Activated CD4-positive, alpha-beta T cell treated with anti-CD3 and anti-CD28 coated beads for 36 hours (primary cell): ENCODE measurements around the gene NTM. TPM values are rescaled to one million over a fixed set of nuclear protein-coding genes. Genes with fewer than 3 reads are reported as not detected.
"Not testable (repeated sequence)": the region's sequence is repeated elsewhere in the genome, so short reads cannot be mapped to it uniquely, and the experiment has no call there.

ENCODE experiments used
- ATAC-seq: fragments of 200-7000 bp; cut with Tn5 transposase; one replicate; pipeline ENCODE4 v1.10.0; 2021; ENCODE audit warnings: mild to moderate bottlenecking, moderate library complexity
- CTCF ChIA-PET: fragments of 350-600 bp; sonication (Branson Sonifier 250); formaldehyde crosslinking; loops from one replicate; lab custom pipeline; 2021; ENCODE audit warnings: antibody characterized with exemption; lab: Charles Lee
- POLR2A ChIA-PET: fragments of 350-600 bp; sonication (Branson Sonifier 250); formaldehyde crosslinking; loops from one replicate; lab custom pipeline; 2021; ENCODE audit warnings: antibody characterized with exemption, inconsistent platforms; lab: Charles Lee
- DNase-seq: peaks from one replicate; pipeline ENCODE4 v3.0.0-alpha.2; 2020
- H3K27ac Mint-ChIP-seq: one replicate; pipeline ENCODE4 v1.8.0; 2021; ENCODE audit warnings: mixed read lengths
- H3K27me3 Mint-ChIP-seq: one replicate; pipeline ENCODE4 v1.8.0; 2021; ENCODE audit warnings: mixed read lengths
- H3K36me3 Mint-ChIP-seq: one replicate; pipeline ENCODE4 v1.8.0; 2021; ENCODE audit warnings: low read depth, mixed read lengths
- H3K4me1 Mint-ChIP-seq: one replicate; pipeline ENCODE4 v1.8.0; 2021; ENCODE audit warnings: mixed read lengths
- H3K4me3 Mint-ChIP-seq: one replicate; pipeline ENCODE4 v1.8.0; 2021; ENCODE audit warnings: mild to moderate bottlenecking, moderate library complexity, mixed read lengths
- H3K9me3 Mint-ChIP-seq: one replicate; pipeline ENCODE4 v1.8.0; 2021; ENCODE audit warnings: low read depth, mixed read lengths
- intact Hi-C, 2 experiments: fragments of 100-400 bp; cut with DNase I in 1 of 2; cut with micrococcal nuclease in 1 of 2; formaldehyde crosslinking; loops; one replicate each; pipeline versions ENCODE4 v1.14.2 to v1.15.1; 2022 to 2024; cut with DNase I, micrococcal nuclease
- total RNA-seq, 2 experiments: library from RNA; stranded (reverse); gene quantifications; one replicate each; pipeline ENCODE4 v1.2.3, GENCODE V29; 2021

Gene NTM
- total RNA-seq: not detected

DNA sequence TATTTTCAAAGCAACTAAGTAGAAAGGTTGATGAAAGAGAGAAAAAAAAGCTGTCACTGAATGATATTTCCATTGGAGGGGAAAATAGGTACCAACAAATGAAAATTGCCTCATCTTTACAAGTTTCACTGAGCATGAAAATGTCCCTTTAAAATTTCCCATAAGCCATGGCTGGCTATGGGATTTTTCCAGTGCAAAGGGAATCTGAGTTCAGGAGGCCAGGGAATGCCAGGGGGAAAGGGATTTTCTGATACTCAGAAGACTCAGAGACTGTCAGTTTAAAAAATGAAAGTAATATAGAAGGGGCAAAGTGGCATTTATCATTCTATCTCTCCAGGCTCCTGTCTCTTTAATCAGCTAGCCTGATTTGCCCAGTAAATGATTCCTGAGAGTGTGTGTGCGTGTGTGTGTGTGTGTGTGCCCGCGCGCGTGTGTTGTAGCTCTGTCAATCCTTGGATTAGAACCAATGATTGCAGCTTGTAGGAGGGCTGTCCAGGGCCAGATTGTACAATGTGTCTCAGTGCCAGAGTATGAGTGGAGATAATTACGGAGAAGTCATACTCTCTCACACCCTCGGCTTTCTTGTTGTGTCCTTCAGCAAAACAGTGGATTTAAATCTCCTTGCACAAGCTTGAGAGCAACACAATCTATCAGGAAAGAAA, at the start of gene NTM:
Gene NTM (plus strand): TSS at position 526 of the 662 bp plus-strand sequence.
- Mint-ChIP-seq H3K4me3 (no peak within 1 kb of the TSS), H3K36me3 (no peaks in the 10 kb centered on the region), H3K27ac (no peak within 1 kb of the TSS), H3K9me3 (peaks cover 2% of the 10 kb centered on the region), H3K27me3 (peaks cover 10% of the 10 kb centered on the region), H3K4me1 (no peaks in the 10 kb centered on the region)
- no peak for DNase-seq
- POLR2A ChIA-PET: no interaction called here
- CTCF ChIA-PET: no interaction called here
- no peak for ATAC-seq
- intact Hi-C loops: no loop called here

DNA sequence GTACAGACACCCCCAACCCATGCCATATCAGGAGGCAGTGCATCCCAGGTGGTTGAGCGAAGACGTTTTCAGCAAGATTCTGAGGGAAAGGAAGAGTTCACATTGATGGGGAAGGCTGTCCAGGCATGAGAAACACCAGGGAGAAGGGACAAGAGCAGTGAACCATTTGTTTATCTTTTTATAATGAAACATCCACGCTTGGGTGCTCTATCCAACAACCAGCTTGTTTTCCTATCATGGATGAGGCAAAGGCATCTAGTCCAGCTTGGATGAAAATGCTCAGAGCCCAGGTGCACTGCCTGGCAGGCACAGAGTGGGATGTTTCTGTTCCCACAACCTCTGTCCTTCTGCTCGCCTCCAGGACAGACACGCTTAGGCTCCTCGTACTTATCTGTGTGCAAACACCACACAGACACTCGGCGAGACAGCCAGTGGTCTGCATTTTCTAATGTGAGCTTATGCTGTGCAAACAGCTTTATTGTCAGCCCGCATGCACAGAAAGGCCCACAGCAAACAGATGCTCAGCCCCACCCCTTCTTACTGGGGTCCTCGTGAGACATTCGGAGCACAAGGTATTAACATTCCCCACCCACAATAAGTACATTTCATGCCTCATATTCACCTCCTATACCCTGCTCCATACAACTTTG, 45.4 kb upstream of the NTM start:
- Mint-ChIP-seq H3K27ac (no peak overlapping the region), H3K9me3 (no peaks in the 10 kb centered on the region), H3K4me1 (no peaks in the 10 kb centered on the region), H3K27me3 (no peaks in the 10 kb centered on the region), H3K36me3 (no peaks in the 10 kb centered on the region), H3K4me3 (no peak overlapping the region)
- intact Hi-C loops: no loop called here
- ChIA-PET POLR2A (no interaction called here), CTCF (no interaction called here)
- ATAC-seq (no peak), DNase-seq (no peak)

DNA sequence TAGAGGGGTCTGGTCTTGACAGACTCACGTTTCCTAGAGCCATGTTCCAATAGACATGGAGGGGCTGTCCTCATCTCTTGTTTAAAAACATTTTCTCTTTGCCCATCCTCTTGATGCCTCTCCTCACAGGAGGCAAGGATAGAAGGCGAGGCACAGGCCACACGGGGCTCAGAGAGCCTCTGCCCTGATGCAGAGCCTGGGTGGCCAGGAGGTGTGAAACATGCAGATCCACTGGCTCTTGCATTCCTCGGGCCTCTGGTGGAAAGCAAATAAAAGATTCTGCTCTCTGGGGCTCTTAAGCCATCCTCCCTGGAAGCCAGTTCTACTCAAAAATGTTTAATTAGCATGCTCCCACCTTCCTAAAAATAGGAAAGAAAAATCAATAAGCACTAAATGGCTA, 43.6 kb upstream of the NTM start:
- H3K9me3 Mint-ChIP-seq: no peaks in the 10 kb centered on the region
- no peaks in the 10 kb centered on the region for H3K36me3 Mint-ChIP-seq
- ATAC-seq (no peak), DNase-seq (no peak)
- no peak overlapping the region for H3K27ac Mint-ChIP-seq
- ChIA-PET CTCF (no interaction called here), POLR2A (no interaction called here)
- no peak overlapping the region for H3K4me3 Mint-ChIP-seq
- H3K4me1 Mint-ChIP-seq: no peaks in the 10 kb centered on the region
- H3K27me3 Mint-ChIP-seq: no peaks in the 10 kb centered on the region
- intact Hi-C loops: no loop called here

DNA sequence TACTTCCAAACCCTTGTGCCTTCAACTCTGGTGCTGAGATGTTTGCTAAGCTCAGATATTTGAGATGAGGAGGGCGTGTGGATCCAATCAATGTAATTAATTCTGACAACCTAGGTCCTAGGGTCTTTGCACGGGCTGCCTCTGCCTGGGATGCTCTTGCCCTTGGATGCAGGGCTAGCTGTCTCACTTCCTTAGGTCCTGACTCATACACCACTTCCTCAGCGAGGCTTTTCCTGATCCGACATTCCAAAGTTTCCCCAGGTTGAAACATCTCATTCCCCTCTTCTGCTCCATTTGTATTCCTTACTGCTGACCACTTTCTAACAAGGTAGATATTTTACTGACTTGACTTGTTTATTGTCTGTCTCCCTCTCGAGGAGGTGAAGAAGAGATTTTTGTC, 43.0 kb upstream of the NTM start:
- CTCF ChIA-PET: no interaction called here
- ATAC-seq: no peak
- POLR2A ChIA-PET: no interaction called here
- no peak overlapping the region for H3K27ac Mint-ChIP-seq
- no peaks in the 10 kb centered on the region for H3K4me1 Mint-ChIP-seq
- H3K27me3 Mint-ChIP-seq: no peaks in the 10 kb centered on the region
- intact Hi-C loops: no loop called here
- DNase-seq: no peak
- no peak overlapping the region for H3K4me3 Mint-ChIP-seq
- H3K36me3 Mint-ChIP-seq: no peaks in the 10 kb centered on the region
- H3K9me3 Mint-ChIP-seq: no peaks in the 10 kb centered on the region

DNA sequence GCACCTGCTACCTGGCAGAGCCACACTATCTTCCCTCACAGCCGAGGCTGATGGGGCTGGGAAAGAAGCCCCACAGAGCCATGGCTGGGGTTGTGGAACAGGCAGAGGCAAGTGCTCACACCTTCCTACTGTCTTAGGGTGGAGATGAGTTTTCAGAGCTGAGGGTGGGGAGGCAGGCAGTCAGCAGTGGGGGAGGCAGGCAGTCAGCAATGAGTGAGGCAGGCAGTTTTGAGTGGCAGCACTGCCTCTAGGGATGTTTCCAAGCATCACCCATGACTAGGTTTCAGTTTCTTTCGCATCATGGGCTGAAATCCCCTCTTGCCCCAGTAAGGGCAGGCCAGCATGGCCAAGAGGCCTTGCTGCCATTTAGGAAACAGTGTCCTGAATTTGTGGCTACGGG, 41.6 kb upstream of the NTM start:
- Mint-ChIP-seq H3K9me3 (no peaks in the 10 kb centered on the region), H3K4me1 (no peaks in the 10 kb centered on the region), H3K27ac (no peak overlapping the region), H3K27me3 (no peaks in the 10 kb centered on the region), H3K36me3 (no peaks in the 10 kb centered on the region), H3K4me3 (no peak overlapping the region)
- CTCF ChIA-PET: interaction anchor here (0.6 kb wide), 1 partner anchor 276 kb away, joined by 3 read pairs; no protein-coding TSS in a partner anchor
- DNase-seq: no peak
- POLR2A ChIA-PET: no interaction called here
- intact Hi-C loops: no loop called here
- ATAC-seq: no peak

DNA sequence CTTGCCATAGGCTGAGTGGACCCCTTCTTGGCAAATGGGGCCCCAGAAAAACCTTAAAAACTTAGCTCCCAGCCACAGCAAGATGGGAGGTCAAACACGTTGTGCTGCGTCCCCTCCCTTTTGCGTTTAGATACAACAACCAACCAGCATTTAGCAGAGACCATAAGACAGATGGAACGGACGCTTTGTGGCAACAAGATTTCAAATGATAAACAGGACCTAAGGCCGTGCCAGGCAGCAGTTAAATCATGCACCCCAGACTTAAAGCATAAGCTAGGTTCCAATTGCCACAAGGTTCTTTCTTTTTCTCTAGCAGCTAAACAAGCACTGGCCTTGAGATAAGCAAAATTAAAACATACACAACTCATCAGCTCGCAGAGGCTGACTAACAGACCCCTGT, 39.4 kb upstream of the NTM start:
- intact Hi-C loops: no loop called here
- ChIA-PET POLR2A (no interaction called here), CTCF (interaction anchor here (0.7 kb wide), 1 partner anchor 1663 kb away, joined by 3 read pairs; no protein-coding TSS in a partner anchor)
- Mint-ChIP-seq H3K27me3 (no peaks in the 10 kb centered on the region), H3K36me3 (no peaks in the 10 kb centered on the region), H3K4me3 (no peak overlapping the region), H3K4me1 (no peaks in the 10 kb centered on the region), H3K9me3 (no peaks in the 10 kb centered on the region), H3K27ac (no peak overlapping the region)
- DNase-seq (no peak), ATAC-seq (no peak)

DNA sequence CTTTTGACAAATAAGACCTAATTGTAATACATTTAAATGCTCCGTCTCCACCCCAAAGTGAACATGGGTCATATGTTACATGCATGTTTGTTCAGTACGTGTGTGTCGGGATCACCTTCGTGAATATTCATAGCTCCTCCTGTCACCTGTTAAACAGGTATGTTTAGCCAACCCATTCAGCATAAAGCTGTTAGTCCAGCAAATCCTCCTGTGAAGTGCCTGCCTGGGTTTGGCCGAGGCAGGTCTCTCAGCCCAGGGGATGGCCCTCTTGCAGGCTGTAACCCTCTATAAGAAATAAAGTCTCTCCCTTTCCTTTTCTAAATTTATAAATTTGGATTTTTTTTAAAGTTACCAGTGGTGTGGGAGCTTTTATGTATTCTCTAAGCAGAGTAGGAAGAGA, 38.9 kb upstream of the NTM start:
- Mint-ChIP-seq H3K4me1 (no peaks in the 10 kb centered on the region), H3K27ac (no peak overlapping the region), H3K4me3 (no peak overlapping the region), H3K27me3 (no peaks in the 10 kb centered on the region), H3K9me3 (no peaks in the 10 kb centered on the region), H3K36me3 (no peaks in the 10 kb centered on the region)
- ChIA-PET POLR2A (no interaction called here), CTCF (no interaction called here)
- intact Hi-C loops: no loop called here
- ATAC-seq (no peak), DNase-seq (no peak)

DNA sequence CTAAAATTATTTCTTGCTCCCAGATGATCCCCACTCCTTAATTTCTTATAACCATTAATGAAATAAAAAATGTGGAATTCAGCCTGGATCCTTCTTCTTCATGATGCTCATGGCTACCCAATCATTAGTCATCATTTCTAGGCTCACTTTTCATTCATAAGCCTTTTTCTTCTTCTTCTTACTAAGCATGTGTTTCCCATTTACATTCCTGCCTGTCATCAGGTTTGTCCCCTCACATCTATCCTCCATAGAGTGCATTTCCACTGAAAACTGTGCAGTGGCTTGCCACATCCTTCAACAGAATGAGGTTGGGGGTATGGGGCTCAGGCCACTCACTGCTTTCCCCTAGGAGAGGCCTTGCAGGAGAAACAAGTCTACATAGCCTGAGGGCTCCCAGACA, 35.8 kb upstream of the NTM start:
- ChIA-PET POLR2A (no interaction called here), CTCF (no interaction called here)
- no peak for ATAC-seq
- no peak for DNase-seq
- no peak overlapping the region for H3K4me3 Mint-ChIP-seq
- intact Hi-C loops: no loop called here
- no peaks in the 10 kb centered on the region for H3K9me3 Mint-ChIP-seq
- H3K4me1 Mint-ChIP-seq: no peaks in the 10 kb centered on the region
- no peaks in the 10 kb centered on the region for H3K36me3 Mint-ChIP-seq
- no peak overlapping the region for H3K27ac Mint-ChIP-seq
- no peaks in the 10 kb centered on the region for H3K27me3 Mint-ChIP-seq

DNA sequence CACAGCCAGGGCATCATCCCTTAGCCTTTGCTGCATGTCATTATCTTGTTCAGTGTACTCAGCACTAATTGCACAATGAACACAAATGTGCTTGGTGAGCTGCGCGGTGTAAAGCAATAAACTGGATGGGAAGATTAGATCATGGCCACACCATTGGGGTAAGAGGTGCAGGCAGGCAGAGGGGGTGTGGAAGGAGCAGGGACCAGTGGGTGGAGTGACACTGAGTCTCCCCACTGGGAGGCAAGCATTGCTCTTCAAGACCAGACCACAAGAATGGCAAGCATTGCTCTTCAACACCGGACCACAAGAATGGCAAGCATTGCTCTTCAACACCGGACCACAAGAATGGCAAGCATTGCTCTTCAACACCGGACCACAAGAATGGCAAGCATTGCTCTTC, 28.5 kb upstream of the NTM start:
- ATAC-seq, H3K36me3 Mint-ChIP-seq, H3K27me3 Mint-ChIP-seq, H3K4me1 Mint-ChIP-seq, POLR2A ChIA-PET, H3K9me3 Mint-ChIP-seq, H3K4me3 Mint-ChIP-seq, CTCF ChIA-PET, intact Hi-C loops, H3K27ac Mint-ChIP-seq, DNase-seq: not testable (repeated sequence)

DNA sequence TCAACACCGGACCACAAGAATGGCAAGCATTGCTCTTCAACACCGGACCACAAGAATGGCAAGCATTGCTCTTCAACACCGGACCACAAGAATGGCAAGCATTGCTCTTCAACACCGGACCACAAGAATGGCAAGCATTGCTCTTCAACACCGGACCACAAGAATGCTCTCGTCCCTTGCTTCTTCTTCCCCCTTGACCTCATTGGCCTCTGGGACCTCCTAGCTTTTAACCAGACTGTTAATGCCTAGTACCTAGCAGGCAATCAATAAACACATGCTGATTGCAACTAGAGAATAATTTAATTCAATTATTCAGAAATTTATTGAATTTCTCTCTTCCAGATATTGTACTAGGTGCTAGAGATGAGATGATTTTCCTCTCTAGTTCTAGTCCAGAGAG, 28.0 kb upstream of the NTM start:
- H3K4me1 Mint-ChIP-seq, POLR2A ChIA-PET, H3K27me3 Mint-ChIP-seq, ATAC-seq, H3K36me3 Mint-ChIP-seq, H3K4me3 Mint-ChIP-seq, intact Hi-C loops, CTCF ChIA-PET, H3K27ac Mint-ChIP-seq, DNase-seq, H3K9me3 Mint-ChIP-seq: not testable (repeated sequence)

DNA sequence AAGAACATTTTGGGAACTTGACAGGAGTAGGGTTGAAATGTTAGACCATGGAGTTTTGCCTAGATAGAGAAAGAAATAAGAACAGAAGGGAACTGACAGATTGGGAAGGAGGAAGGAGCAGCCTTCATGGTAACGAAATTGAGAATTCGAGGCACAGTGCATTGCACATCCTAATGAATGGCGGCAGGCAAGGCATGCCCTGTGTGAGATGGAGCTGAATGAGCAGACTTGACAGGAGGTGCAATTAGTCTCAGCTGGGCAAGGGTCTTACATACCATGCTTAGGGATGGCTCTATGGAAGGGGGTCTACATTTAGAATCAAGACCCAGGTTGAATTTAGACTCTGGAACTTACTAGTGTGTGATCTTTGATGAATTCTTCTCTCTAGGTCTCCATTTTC, 25.0 kb upstream of the NTM start:
- H3K4me1 Mint-ChIP-seq: no peaks in the 10 kb centered on the region
- no peak overlapping the region for H3K27ac Mint-ChIP-seq
- no peak overlapping the region for H3K4me3 Mint-ChIP-seq
- ATAC-seq (no peak), DNase-seq (no peak)
- ChIA-PET POLR2A (no interaction called here), CTCF (no interaction called here)
- intact Hi-C loops: no loop called here
- H3K9me3 Mint-ChIP-seq: peaks cover 2% of the 10 kb centered on the region
- H3K27me3 Mint-ChIP-seq: no peaks in the 10 kb centered on the region
- H3K36me3 Mint-ChIP-seq: no peaks in the 10 kb centered on the region

DNA sequence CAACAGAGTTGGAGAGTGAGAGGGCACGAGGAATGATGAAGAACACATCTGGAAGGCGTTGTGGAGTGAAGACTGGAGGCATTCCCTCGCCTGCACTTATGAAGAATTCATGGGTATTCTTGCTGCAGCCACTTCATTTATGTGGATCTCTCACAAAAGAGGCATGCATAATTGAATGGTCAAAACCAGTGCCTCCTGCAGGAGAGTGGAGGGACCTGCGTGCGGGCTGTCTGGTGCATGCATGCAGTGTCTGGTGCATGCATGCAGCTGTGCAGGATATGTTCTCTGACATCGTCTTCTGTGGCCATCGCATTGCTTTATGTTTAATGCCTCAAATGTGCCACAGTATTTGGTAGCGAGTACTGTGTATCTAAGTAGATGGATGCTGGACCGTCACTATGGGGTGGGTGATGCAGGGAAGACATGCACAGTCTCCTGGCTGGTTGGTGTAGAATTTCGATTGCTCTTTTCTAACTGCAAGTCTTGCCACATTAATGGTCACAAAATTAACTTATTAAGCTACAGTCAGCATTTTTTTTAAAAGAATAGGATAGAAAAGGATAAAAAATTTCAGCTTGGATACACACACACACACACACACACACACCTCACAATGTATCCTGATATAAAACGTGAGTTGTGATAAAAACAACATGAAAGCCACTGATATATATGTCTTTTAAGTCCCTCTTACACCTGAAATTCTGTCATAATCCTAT, 20.9 kb upstream of the NTM start:
- no peak overlapping the region for H3K27ac Mint-ChIP-seq
- ChIA-PET CTCF (interaction anchor here (0.7 kb wide), 1 partner anchor 524 kb away, joined by 3 read pairs; no protein-coding TSS in a partner anchor), POLR2A (no interaction called here)
- no peaks in the 10 kb centered on the region for H3K9me3 Mint-ChIP-seq
- H3K4me1 Mint-ChIP-seq: no peaks in the 10 kb centered on the region
- H3K4me3 Mint-ChIP-seq: no peak overlapping the region
- no peaks in the 10 kb centered on the region for H3K36me3 Mint-ChIP-seq
- ATAC-seq: no peak
- intact Hi-C loops: no loop called here
- DNase-seq: no peak
- H3K27me3 Mint-ChIP-seq: no peaks in the 10 kb centered on the region
